ENCODE data around the gene MBLAC1. TPM values are rescaled to one million over a fixed set of nuclear protein-coding genes. Genes with fewer than 3 reads are reported as not detected.
"Not testable (repeated sequence)": the region's sequence is repeated elsewhere in the genome, so short reads cannot be mapped to it uniquely, and the experiment has no call there.

The MBLAC1 gene
- polyA plus RNA-seq, 1 donor from 2014 or later, result 6.4 TPM

- no peaks in the 10 kb centered on the region for H3K9me3 ChIP-seq (ENCODE audit: low read length)
- no peaks in the 10 kb centered on the region for H3K79me2 ChIP-seq (replicated peaks; ENCODE audit: insufficient read depth, low read length)
- no peaks in the 10 kb centered on the region for H3K36me3 ChIP-seq (ENCODE audit: insufficient read depth, low read length)
- H3K9me2 ChIP-seq (ENCODE audit: insufficient read depth, low read length), result no peaks in the 10 kb centered on the region
- H4K20me1 ChIP-seq (ENCODE audit: insufficient read depth), result no peaks in the 10 kb centered on the region
- H3K4me2 ChIP-seq (ENCODE audit: low read length), result peak overlapping the region; percentile 38
- no peaks in the 10 kb centered on the region for H3K27me3 ChIP-seq (ENCODE audit: insufficient read depth, low read depth, low read length)
- H3K9ac ChIP-seq (ENCODE audit: low read length), result peak overlapping the region; percentile 92
- no peak overlapping the region for H2AFZ ChIP-seq (ENCODE audit: low read depth, low read length)
- peak overlapping the region; percentile 87 for H3K4me3 ChIP-seq (ENCODE audit: low read length)
- H3K27ac ChIP-seq (ENCODE audit: low read length), result peak overlapping the region; percentile 97
- TF ChIP-seq EZH2 (IDR thresholded peaks at IDR 0.05; ENCODE audit: borderline replicate concordance, insufficient read depth, low read length, poor library complexity, severe bottlenecking) (no peak), TAF1 (IDR thresholded peaks at IDR 0.05; ENCODE audit: low read depth) (no peak), EP300 (conservative IDR thresholded peaks at IDR 0.05; ENCODE audit: poor library complexity, severe bottlenecking) (no peak), SMC3 (conservative IDR thresholded peaks at IDR 0.05; ENCODE audit: poor library complexity) (no peak), REST (IDR thresholded peaks at IDR 0.05; ENCODE audit: borderline replicate concordance) (no peak), RAD21 (conservative IDR thresholded peaks at IDR 0.05) (no peak), MXI1 (conservative IDR thresholded peaks at IDR 0.05; ENCODE audit: poor library complexity, severe bottlenecking) (no peak), CTCF (IDR thresholded peaks at IDR 0.05; ENCODE audit: poor library complexity, severe bottlenecking) (no peak)
- H3F3A ChIP-seq (ENCODE audit: insufficient read depth, low read length, poor library complexity, severe bottlenecking), result peaks cover 3% of the 10 kb centered on the region
Measured at GRCh38 chr7:100127866-100128636, 1.3 kb downstream of the MBLAC1 start.

- TF ChIP-seq SMC3 (conservative IDR thresholded peaks at IDR 0.05; ENCODE audit: poor library complexity) (no peak), REST (IDR thresholded peaks at IDR 0.05; ENCODE audit: borderline replicate concordance) (no peak), EP300 (conservative IDR thresholded peaks at IDR 0.05; ENCODE audit: poor library complexity, severe bottlenecking) (no peak), POLR2AphosphoS5 (IDR thresholded peaks at IDR 0.05) (no peak), MXI1 (conservative IDR thresholded peaks at IDR 0.05; ENCODE audit: poor library complexity, severe bottlenecking) (no peak), RAD21 (conservative IDR thresholded peaks at IDR 0.05) (no peak), TAF1 (IDR thresholded peaks at IDR 0.05; ENCODE audit: low read depth) (no peak), CTCF (IDR thresholded peaks at IDR 0.05; ENCODE audit: poor library complexity, severe bottlenecking) (no peak), EZH2 (IDR thresholded peaks at IDR 0.05; ENCODE audit: borderline replicate concordance, insufficient read depth, low read length, poor library complexity, severe bottlenecking) (no peak)
- Histone ChIP-seq H3K36me3 (ENCODE audit: insufficient read depth, low read length) (no peaks in the 10 kb centered on the region), H3K4me2 (ENCODE audit: low read length) (peak overlapping the region; percentile 38), H3K9me3 (ENCODE audit: low read length) (no peaks in the 10 kb centered on the region), H3K27ac (ENCODE audit: low read length) (peak overlapping the region; percentile 97), H2AFZ (ENCODE audit: low read depth, low read length) (no peak overlapping the region), H3K79me2 (replicated peaks; ENCODE audit: insufficient read depth, low read length) (no peaks in the 10 kb centered on the region), H3K27me3 (ENCODE audit: insufficient read depth, low read depth, low read length) (no peaks in the 10 kb centered on the region), H3K4me3 (ENCODE audit: low read length) (peak overlapping the region; percentile 87), H3K9me2 (ENCODE audit: insufficient read depth, low read length) (no peaks in the 10 kb centered on the region), H4K20me1 (ENCODE audit: insufficient read depth) (no peaks in the 10 kb centered on the region), H3K9ac (ENCODE audit: low read length) (peak overlapping the region; percentile 92), H3F3A (ENCODE audit: insufficient read depth, low read length, poor library complexity, severe bottlenecking) (peaks cover 3% of the 10 kb centered on the region)
Measured at GRCh38 chr7:100128637-100128963, 1.8 kb downstream of the MBLAC1 start.

- not testable (repeated sequence) for H3K9me3 ChIP-seq (ENCODE audit: low read length); H2AFZ ChIP-seq (ENCODE audit: low read depth, low read length); H3F3A ChIP-seq (ENCODE audit: insufficient read depth, low read length, poor library complexity, severe bottlenecking); H3K4me3 ChIP-seq (ENCODE audit: low read length); H3K4me2 ChIP-seq (ENCODE audit: low read length); H4K20me1 ChIP-seq (ENCODE audit: insufficient read depth); H3K9me2 ChIP-seq (ENCODE audit: insufficient read depth, low read length); H3K27ac ChIP-seq (ENCODE audit: low read length); H3K27me3 ChIP-seq (ENCODE audit: insufficient read depth, low read depth, low read length); H3K79me2 ChIP-seq (replicated peaks; ENCODE audit: insufficient read depth, low read length); H3K36me3 ChIP-seq (ENCODE audit: insufficient read depth, low read length); H3K9ac ChIP-seq (ENCODE audit: low read length)
Measured at GRCh38 chr7:100130220-100130607, 3.4 kb downstream of the MBLAC1 start.

Measured in neural cell (in vitro differentiated cells).